Heart left ventricle (tissue), 16 donors: ENCODE results near the gene CILP2. TPM values are rescaled to one million over a fixed set of nuclear protein-coding genes. Genes with fewer than 3 reads are reported as not detected.

Source experiments
- ATAC-seq, 4 donors: fragments of 200-7000 bp; cut with Tn5 transposase; one replicate each; pipeline ENCODE4 v1.9.1; 2020 to 2022; ENCODE audit warnings: moderate library complexity in 4 of 4, mild to moderate bottlenecking in 3 of 4, moderate number of reproducible peaks in 1 of 4
- DNase-seq, 5 donors: peaks; one replicate each; pipeline ENCODE4 v3.0.0-alpha.2; 2020
- H3K27ac ChIP-seq, 12 donors: fragments of 200-600 bp; sonication (generic) in 4 of 12; one replicate each; pipeline versions ENCODE4 v1.5.0 to v1.8.0; 2016 to 2022; ENCODE audit warnings: mild to moderate bottlenecking in 2 of 12
- H3K27me3 ChIP-seq, 9 donors: fragments of 200-600 bp; sonication (generic) in 2 of 9; one replicate each; pipeline versions ENCODE4 v1.5.1 to v1.8.0; 2016 to 2022; ENCODE audit warnings: mild to moderate bottlenecking in 3 of 9
- H3K36me3 ChIP-seq, 9 donors: fragments of 200-600 bp; sonication (generic) in 2 of 9; one replicate each; pipeline versions ENCODE4 v1.5.0 to v1.8.0; 2018 to 2022; ENCODE audit warnings: mild to moderate bottlenecking in 2 of 9
- H3K4me1 ChIP-seq, 12 donors: fragments of 200-600 bp; sonication (generic) in 4 of 12; one replicate each; pipeline versions ENCODE4 v1.5.0 to v1.8.0; 2016 to 2022; ENCODE audit warnings: mild to moderate bottlenecking in 3 of 12
- H3K4me3 ChIP-seq, 12 donors: fragments of 200-600 bp; sonication (generic) in 4 of 12; one replicate each; pipeline versions ENCODE4 v1.5.0 to v1.8.0; 2017 to 2022; ENCODE audit warnings: mild to moderate bottlenecking in 9 of 12, moderate library complexity in 4 of 12
- H3K9me3 ChIP-seq, 12 donors: fragments of 200-600 bp; sonication (generic) in 4 of 12; one replicate each; pipeline versions ENCODE4 v1.5.0 to v1.8.0; 2016 to 2022; ENCODE audit warnings: mild to moderate bottlenecking in 1 of 12
- CTCF ChIP-seq, 12 donors: fragments of 200-600 bp; sonication (generic) in 4 of 12; IDR thresholded peaks; one replicate each; pipeline versions ENCODE4 v1.5.0 to v1.8.0; 2018 to 2022; ENCODE audit warnings: antibody characterized with exemption in 12 of 12, mild to moderate bottlenecking in 5 of 12
- POLR2A ChIP-seq, 2 donors: fragments of 450-650 bp; IDR thresholded peaks; one replicate each; pipeline ENCODE4 v1.6.1; 2017; ENCODE audit warnings: antibody characterized with exemption in 2 of 2, mild to moderate bottlenecking in 2 of 2, moderate library complexity in 2 of 2
- WGBS, 4 donors: extraction: QIAGEN DNeasy Blood & Tissue Kit in 2 of 4; methylation state at CpG; one replicate each; pipeline versions ENCODE4 v1.1.5 to v1.1.7; 2013 to 2018; 5-methylcytosine and 5-hydroxymethylcytosine counted together
- intact Hi-C, 10 donors: fragments of 100-400 bp; cut with DNase I; formaldehyde crosslinking; loops; one replicate each; pipeline versions ENCODE4 v1.11.1 to v1.14.2; 2022
- polyA plus RNA-seq, 2 donors: library from polyadenylated mRNA; stranded (reverse); fragments of 200-250 nt; gene quantifications; one replicate each; pipeline ENCODE4 v1.2.3, GENCODE V29; 2013
- total RNA-seq, 9 donors: library from RNA; depleted of rRNA in 2 of 9; stranded (reverse); fragments of >200 nt in 2 of 9; fragmentation: NEBNext Ultra II Directional in 3 of 9; extraction: Animal tissue kit (Norgen Biotek cat#: 25700) in 3 of 9; gene quantifications; one replicate each; pipeline versions ENCODE4 v1.1.0 to v1.2.4, GENCODE V29; 2016 to 2023
- donor health status: ischemic (EF 13 %, LVEDD 7.1; RV severe dilation, severe dysfunction).
- donor health status: healthy with polysubstance abuse.
- donor health status: DM: no; HTN: yes; CAD: no.
- donor health status: DM: no; HTN: no; CAD: no.
- donor health status: ischemic (EF 25% LVEDD 6.9; RV normal size, moderate dysfunction).
- donor health status: ischemic (EF 25% LVEDD 5.7; RV mildly dilated, moderate dysfunction).
- donor health status: healthy.
- donor health status: DM: yes; HTN: yes; CAD: no.
- donor health status: ischemic (EF 35%, LVEDD 5.7; RV mildly dilated, moderate dysfunction).
- donor health status: nonischemic (EF 11% LVEDD 7.7; RV severe dilation, severe dysfunction).
- donor health status: DM: yes; HTN: yes; CAD: no.
- donor health status: PGD.
- donor health status: ischemic (EF 29% LVEDD 5.4; RV normal size, mild dysfunction).
- donor health status: nonischemic (EF 23%, LVEDD 6.1; RV moderate dilation, normal function).

Gene CILP2
- total and polyA plus RNA-seq, 11 donors = 0.07 to 0.61 (median 0.22) TPM; not detected in 2

GRCh38 chr19:19513682-19514081, 24.4 kb upstream of the CILP2 start:
- peaks cover 0 to 39% (median 24%) of the 10 kb centered on the region in 12 donors for H3K4me1 ChIP-seq
- 81 to 89% (median 82%) methylated on average over 15 to 17 of the region's 17 CpGs for WGBS, 4 donors
- no peaks in the 10 kb centered on the region for H3K27me3 ChIP-seq
- intact Hi-C loops = no loop called here
- TF ChIP-seq POLR2A (IDR thresholded peaks at IDR 0.05) (no peak), CTCF (IDR thresholded peaks at IDR 0.05) (no peak)
- H3K4me3 ChIP-seq = peak overlapping the region in 10 of 12 donors; percentile 13 to 47 (median 39)
- peaks cover 0 to 5% (median 0%) of the 10 kb centered on the region in 12 donors for H3K9me3 ChIP-seq
- no peak for ATAC-seq
- peak overlapping the region in 3 of 12 donors; percentile 20 to 72 (median 46) for H3K27ac ChIP-seq
- peaks cover 0 to 4% (median 0%) of the 10 kb centered on the region in 9 donors for H3K36me3 ChIP-seq
- no peak for DNase-seq

GRCh38 chr19:19514215-19514657, 23.8 kb upstream of the CILP2 start:
- Histone ChIP-seq H3K4me1 (peaks cover 0 to 42% (median 26%) of the 10 kb centered on the region in 12 donors), H3K4me3 (peak overlapping the region in 10 of 12 donors; percentile 13 to 47 (median 39)), H3K27ac (peak overlapping the region in 4 of 12 donors; percentile 6 to 72 (median 33)), H3K36me3 (peaks cover 0 to 7% (median 3%) of the 10 kb centered on the region in 9 donors), H3K9me3 (peaks cover 0 to 5% (median 0%) of the 10 kb centered on the region in 12 donors), H3K27me3 (no peaks in the 10 kb centered on the region)
- intact Hi-C loops = no loop called here
- 13 to 27% (median 14%) methylated on average over 34 to 46 of the region's 46 CpGs for WGBS, 4 donors
- TF ChIP-seq POLR2A (IDR thresholded peaks at IDR 0.05) (peak in 1 of 2 donors; percentile 32), CTCF (IDR thresholded peaks at IDR 0.05) (no peak)
- ATAC-seq = peak in 3 of 4 donors; percentile 37 to 56 (median 43)
- DNase-seq = peak; percentile 78 to 95 (median 90)

- TF ChIP-seq POLR2A (IDR thresholded peaks at IDR 0.05) (no peak), CTCF (IDR thresholded peaks at IDR 0.05) (no peak)
- Histone ChIP-seq H3K27ac (peak within 1 kb of the TSS; percentile 72 to 93 (median 88)), H3K4me3 (peak within 1 kb of the TSS; percentile 56 to 95 (median 77)), H3K36me3 (peaks cover 0 to 13% (median 10%) of the 10 kb centered on the region in 9 donors), H3K9me3 (peaks cover 0 to 5% (median 0%) of the 10 kb centered on the region in 12 donors), H3K27me3 (no peaks in the 10 kb centered on the region), H3K4me1 (peaks cover 0 to 49% (median 29%) of the 10 kb centered on the region in 12 donors)
- DNase-seq (no peak), ATAC-seq (peak in 2 of 4 donors; percentile 0)
- intact Hi-C loops = no loop called here
- 78 to 86% (median 83%) methylated on average over 65 to 74 of the region's 74 CpGs for WGBS, 4 donors
Observed at GRCh38 chr19:19514881-19515641, 23.0 kb upstream of the CILP2 start, which contains the start of gene TSSK6. TSS of gene TSSK6 (minus strand) at chr19:19515548. CDS start at chr19:19515427, 121 bp downstream.
